Retina (tissue), 1 donor: ENCODE measurements around the gene MAMDC4.

Experiments used
- DNase-seq: peaks from one replicate; pipeline ENCODE4 v3.0.0-alpha.2; 2016

The MAMDC4 gene

DNA sequence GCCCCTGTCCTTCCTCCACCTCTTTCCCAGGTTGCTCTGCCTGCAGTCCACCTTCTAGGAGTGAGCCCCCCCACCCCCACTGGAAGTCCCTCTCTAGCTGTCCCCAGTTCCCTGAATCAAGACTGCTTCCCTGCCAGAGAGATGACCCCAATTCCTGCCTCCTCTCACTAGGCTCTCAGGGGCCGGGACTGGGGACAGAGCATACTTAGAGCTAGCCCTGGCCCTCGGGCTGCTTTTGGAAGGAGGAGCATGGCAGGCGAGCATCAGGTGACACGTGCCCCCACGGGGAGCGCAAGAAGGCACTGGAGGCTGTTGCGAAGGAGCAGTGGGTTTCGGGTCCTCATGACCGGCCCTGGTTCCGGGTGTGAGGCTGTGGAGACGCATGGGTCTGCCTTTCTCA lies 43.9 kb downstream of the MAMDC4 start:
- DNase-seq, result no peak

DNA sequence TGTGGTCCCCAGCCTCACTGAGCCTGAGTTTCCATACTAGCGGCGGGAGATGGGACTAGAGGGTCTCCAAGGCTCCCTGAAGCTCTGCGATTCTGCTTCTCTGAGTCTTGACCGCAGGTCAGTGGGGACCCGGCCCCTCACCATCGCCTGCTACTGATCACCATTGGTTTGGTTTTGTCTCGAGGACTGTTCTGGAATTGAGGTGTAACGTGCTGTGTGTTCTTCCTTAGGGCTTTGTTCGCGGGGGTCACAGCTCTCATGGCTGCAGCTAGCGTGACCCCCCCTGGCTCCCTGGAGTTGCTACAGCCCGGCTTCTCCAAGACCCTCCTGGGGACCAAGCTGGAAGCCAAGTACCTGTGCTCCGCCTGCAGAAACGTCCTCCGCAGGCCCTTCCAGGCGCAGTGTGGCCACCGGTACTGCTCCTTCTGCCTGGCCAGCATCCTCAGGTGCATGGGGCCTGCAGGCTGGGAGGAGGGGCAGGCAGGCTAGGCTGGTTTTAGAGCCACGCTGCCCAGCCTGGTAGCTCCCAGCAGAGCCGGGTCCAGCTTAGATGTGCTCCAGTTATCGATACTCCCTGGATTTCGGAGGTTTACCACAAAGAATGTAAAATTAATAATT lies 46.4 kb downstream of the MAMDC4 start:
- DNase-seq, result no peak

DNA sequence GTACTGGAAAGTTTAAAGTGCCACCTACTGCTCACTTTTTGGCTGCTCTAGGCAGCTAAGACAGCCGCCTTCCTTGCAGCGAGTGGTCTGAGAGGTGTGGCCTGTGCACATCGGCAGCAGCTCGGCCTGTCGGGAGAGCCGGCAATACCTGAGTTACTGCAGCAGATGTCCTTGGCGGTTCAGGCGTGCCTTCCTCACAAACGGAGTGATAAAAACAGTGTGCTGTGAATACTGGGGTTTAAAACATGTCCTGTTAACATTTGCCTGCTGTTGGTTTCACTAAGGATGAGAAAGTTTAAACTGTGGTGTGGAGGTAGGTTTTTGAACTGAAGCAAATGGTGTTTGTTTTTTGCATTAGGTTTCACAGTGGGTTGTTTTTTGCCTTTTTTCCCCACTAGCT lies 47.0 kb downstream of the MAMDC4 start:
- DNase-seq, result no peak

DNA sequence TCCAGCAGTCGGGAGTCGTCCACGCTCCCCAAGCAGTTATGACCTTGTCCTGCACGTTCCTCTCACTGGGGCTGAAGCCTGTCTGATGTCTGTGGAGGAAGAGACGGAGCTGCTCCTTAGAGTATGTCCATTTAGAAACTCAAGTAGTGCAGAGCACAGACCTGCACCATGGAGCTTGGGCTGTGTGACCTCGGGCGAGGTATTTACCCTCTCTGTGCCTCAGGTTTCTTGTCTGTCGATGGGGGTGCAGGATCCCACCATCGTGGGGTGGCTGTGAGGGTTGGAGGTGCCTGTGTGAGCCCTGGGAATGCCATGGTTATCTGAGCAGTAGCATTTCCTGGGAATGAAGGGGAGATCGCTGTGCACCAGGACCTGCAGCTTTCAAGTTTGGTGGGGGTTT lies 48.4 kb downstream of the MAMDC4 start:
- DNase-seq, result no peak

DNA sequence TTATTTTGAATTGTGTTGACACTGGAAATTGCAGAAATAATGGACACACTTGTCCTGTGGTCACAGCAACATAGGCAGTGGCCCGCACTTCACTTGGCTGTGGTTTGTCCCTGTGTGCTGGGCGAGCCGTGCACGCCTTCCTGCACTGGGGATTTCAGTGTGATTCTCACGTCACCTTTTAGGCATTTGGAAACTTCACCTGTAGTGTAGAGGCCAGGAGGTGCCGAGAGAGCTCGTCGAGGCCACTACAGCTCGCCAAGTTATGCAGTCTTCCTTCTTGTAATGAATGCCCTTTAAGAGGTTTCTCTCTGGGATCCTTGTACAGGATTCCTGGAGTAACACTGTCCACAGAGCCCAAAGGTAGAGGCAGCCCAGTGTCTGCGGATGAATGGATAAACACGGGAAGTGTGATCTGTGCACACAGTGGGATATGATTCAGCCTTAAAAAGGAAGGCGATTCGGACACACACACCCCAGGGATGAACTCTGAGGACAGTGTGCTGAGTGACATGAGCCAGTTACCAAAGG lies 48.9 kb downstream of the MAMDC4 start:
- no peak for DNase-seq

DNA sequence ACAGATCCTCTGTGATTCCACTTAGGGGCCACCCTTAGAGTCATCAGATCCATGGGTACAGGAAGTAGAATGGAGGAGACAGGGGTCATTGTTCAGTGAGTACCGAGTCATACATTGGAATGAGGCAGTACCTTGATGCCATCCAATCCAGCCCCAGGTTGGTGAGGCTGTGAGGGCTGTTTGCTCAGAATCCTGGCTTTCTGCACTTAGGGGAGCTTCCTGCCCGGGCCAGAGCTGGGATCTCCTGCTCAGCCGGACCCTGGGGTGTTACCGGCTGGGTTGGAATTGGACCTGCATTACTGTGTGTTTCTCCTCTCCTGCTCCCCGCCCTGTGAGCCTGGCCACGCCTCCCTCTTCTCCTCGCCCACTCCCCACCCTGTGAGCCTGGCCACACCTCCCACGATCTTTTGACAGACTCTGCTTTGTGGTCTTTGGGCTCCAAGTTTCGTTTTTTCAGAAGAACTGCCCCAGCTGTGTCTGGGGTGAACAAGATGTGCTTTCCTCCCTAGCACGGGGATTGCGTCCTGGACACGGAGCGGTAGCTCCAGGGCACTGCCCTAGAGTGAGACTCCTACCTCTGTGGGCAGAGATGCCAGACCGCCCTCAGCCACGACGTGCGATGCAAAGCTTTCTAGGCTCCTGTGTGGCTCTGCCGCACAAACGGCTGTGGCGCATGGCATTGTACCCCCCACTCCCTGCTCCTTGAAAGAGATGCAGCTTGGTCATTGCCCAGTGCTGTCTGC lies 49.5 kb downstream of the MAMDC4 start:
- no peak for DNase-seq

DNA sequence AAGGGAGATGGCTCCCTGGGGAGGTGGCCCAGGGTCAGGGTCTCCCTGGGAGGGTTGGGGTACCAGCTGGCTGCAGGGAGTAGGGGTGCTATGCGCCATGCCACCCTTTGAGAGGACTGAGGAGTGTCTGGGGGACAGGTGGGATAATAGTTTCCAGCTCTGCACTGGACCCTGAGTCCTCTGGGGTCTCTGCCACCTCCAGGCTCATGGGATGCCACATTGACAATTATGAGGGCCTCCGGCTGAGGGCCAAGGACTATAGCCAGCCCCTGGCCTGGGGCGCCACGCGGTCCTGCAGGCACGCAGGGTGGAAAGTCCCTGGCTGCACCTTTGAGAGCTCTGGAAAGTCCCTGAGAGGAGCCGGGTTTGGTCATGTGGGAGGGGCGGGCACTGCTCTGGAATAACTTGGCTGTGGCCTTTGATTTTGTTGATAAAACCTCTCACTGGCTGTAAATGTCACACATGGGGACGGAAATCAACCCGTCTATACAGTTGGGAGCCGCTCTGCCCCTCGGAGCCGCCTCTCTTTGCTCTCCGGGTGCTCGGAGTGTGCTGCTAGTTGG lies 50.2 kb downstream of the MAMDC4 start:
- no peak for DNase-seq

DNA sequence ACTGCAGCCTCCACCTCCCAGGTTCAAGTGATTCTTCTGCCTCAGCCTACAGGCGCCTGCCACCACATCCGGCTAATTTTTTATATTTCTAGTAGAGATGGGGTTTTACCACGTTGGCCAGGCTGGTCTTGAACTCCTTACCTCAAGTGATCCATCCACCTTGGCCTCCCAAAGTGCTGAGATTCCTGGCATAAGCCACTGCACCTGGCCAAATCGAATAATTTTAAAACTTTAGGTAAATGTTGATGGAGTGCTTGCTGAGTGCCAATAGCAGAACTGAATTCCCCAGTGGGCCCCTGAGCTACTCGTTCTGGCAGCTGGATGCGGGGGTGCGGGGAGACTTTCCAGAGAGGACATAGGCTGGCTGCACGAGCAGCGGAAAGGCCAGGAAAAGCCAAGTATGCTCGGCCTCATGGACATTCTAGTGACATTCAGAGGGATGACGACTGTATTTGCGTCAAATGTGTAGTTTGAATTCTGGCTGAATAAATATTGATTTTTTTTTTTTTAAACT lies 51.0 kb downstream of the MAMDC4 start:
- peak; percentile 23 for DNase-seq

DNA sequence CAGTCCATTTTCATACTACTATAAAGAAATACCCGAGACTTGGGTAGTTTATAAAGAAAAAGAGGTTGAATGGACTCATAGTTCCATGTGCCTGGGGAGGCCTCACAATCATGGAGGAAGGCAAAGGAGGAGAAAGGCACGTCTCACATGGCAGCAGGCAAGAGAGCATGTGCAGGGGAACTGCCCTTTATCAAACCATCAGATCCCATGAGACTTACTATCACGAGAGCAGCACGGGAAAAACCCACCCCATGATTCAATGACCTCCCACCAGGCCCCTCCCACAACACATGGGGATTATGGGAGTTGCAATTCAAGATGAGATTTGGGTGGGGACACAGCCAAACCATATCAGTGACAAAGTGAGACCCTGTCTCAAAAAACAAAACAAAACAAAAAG lies 54.1 kb downstream of the MAMDC4 start:
- DNase-seq, result no peak

DNA sequence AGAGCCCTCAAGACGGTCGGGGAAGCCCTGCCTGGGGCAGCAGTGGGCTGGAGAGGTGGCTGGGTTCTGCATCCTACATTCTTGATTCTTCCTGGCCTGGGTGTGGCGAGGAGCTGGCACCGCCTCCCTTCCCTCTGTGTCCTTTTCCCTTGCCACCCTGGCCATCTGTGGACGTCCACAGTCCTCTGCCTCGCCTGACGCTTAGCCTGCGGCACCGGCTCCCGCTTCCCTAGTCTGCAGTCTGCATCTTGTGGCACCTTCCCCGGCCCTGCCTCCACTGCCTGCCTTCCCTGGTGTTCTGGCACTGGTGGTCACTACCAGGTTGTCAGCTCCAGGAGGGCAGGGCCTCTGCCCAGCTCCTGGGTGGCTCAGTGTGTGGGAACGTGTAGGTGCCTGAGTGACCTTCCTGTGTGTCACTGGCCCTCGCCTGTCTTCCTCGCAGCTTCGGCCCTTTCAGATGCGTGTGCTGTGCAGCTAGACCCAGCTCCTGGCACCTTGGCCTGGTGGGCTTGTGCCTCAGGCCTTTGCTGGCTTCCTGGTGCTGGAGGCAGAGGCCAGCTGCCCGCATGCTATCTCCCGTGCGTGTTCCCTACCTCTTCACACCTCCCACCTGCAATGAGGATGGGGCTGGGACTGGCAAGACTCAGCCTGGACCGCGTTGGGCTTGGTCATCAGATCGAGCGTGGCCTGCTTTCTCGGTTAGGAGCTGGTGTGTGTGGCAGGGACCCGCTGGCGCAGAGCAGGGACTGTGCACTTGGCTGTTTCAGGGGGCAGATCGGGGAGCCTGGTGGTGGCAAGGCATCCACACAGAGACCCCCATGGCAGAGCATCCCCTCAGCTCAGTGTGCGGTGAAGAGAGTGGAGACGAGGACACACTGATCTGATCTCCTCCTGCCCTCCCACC lies 55.1 kb downstream of the MAMDC4 start:
- no peak for DNase-seq
